Spinal cord (tissue), 10 donors: ENCODE measurements around the gene MTOR. TPM values are rescaled to one million over a fixed set of nuclear protein-coding genes. Genes with fewer than 3 reads are reported as not detected.
A peak's percentile ranks its signal among the peaks of the same experiment; 100 is the strongest.
"Not testable (repeated sequence)": the region's sequence is repeated elsewhere in the genome, so short reads cannot be mapped to it uniquely, and the experiment has no call there.

Experiments
- DNase-seq, 6 donors: peaks; one replicate each; pipeline versions ENCODE4 v3.0.0 to v3.0.0-alpha.2; 2013 to 2015; ENCODE audit warnings: low spot score in 6 of 6, low read depth in 4 of 6
- H3K27ac ChIP-seq: one replicate; pipeline ENCODE4 v1.5.1; 2013; ENCODE audit warnings: low read depth, low read length, control low read depth
- H3K27me3 ChIP-seq: one replicate; pipeline ENCODE4 v1.6.1; 2013; ENCODE audit warnings: low read length; ENCODE audit not compliant: control insufficient read depth, insufficient read depth
- H3K36me3 ChIP-seq: one replicate; pipeline ENCODE4 v1.6.1; 2013; ENCODE audit warnings: low read length; ENCODE audit not compliant: control insufficient read depth, insufficient read depth
- H3K4me1 ChIP-seq: one replicate; pipeline ENCODE4 v1.6.1; 2013; ENCODE audit warnings: low read length; ENCODE audit not compliant: control insufficient read depth, insufficient read depth
- H3K4me3 ChIP-seq: one replicate; pipeline ENCODE4 v1.5.1; 2013; ENCODE audit warnings: low read depth, low read length, control low read depth
- H3K9me3 ChIP-seq: one replicate; pipeline ENCODE4 v1.6.1; 2013; ENCODE audit warnings: low read length; ENCODE audit not compliant: control insufficient read depth, insufficient read depth
- WGBS: methylation state at CpG from one replicate; pipeline ENCODE4 v1.1.5; 2013; ENCODE audit warnings: missing lambda C conversion rate; ENCODE audit not compliant: insufficient coverage; 5-methylcytosine and 5-hydroxymethylcytosine counted together
- polyA plus RNA-seq, 2 donors: library from polyadenylated mRNA; unstranded; fragments of 120-200 nt; gene quantifications; one replicate each; pipeline ENCODE4 v1.2.1, GENCODE V29; 2013; ENCODE audit not compliant: insufficient read length in 2 of 2
- total RNA-seq, 2 donors: library from RNA; depleted of rRNA in 1 of 2; stranded (reverse); fragments of 120-200 nt in 1 of 2; fragments of >200 nt in 1 of 2; gene quantifications; one replicate each; pipeline versions ENCODE4 v1.2.3 to v1.2.4, GENCODE V29; 2013 to 2014
- donor health status: healthy.

Gene MTOR
- total and polyA plus RNA-seq, 4 donors: 44.2 to 50.8 (median 47.6) TPM

GRCh38 chr1:11078631-11079030 lies 183.7 kb downstream of the MTOR start:
- H3K4me1 ChIP-seq: no peaks in the 10 kb centered on the region
- no peak overlapping the region for H3K27ac ChIP-seq
- no peak for DNase-seq
- 95% methylated on average over 2 of the region's 2 CpGs for WGBS
- peaks cover 90% of the 10 kb centered on the region for H3K36me3 ChIP-seq
- H3K9me3 ChIP-seq: no peaks in the 10 kb centered on the region
- no peak overlapping the region for H3K4me3 ChIP-seq
- H3K27me3 ChIP-seq: no peaks in the 10 kb centered on the region

- H3K27ac ChIP-seq, DNase-seq, H3K4me3 ChIP-seq, H3K9me3 ChIP-seq, H3K27me3 ChIP-seq: not testable (repeated sequence)
- Histone ChIP-seq H3K4me1 (peaks cover 17% of the 10 kb centered on the region), H3K36me3 (peaks cover 96% of the 10 kb centered on the region)
- 100% methylated on average over 5 of the region's 7 CpGs for WGBS
Observed at GRCh38 chr1:11073398-11073797, 189.0 kb downstream of the MTOR start.

- Histone ChIP-seq H3K4me1 (peaks cover 17% of the 10 kb centered on the region), H3K9me3 (no peaks in the 10 kb centered on the region), H3K27me3 (no peaks in the 10 kb centered on the region), H3K4me3 (no peak overlapping the region), H3K36me3 (peaks cover 99% of the 10 kb centered on the region), H3K27ac (no peak overlapping the region)
- peak in 1 of 6 donors; percentile 18 for DNase-seq
- WGBS: 57% methylated on average over 8 of the region's 13 CpGs
Observed at GRCh38 chr1:11072216-11072917, 190.0 kb downstream of the MTOR start.

- peaks cover 17% of the 10 kb centered on the region for H3K4me1 ChIP-seq
- no peaks in the 10 kb centered on the region for H3K27me3 ChIP-seq
- H3K4me3 ChIP-seq: no peak overlapping the region
- 62% methylated on average over 15 of the region's 15 CpGs for WGBS
- H3K36me3 ChIP-seq: peaks cover 96% of the 10 kb centered on the region
- no peaks in the 10 kb centered on the region for H3K9me3 ChIP-seq
- DNase-seq: peak in 1 of 6 donors; percentile 4
- H3K27ac ChIP-seq: no peak overlapping the region
Observed at GRCh38 chr1:11071463-11072215, 190.7 kb downstream of the MTOR start.

GRCh38 chr1:11070876-11071275 lies 191.5 kb downstream of the MTOR start:
- WGBS: 80% methylated on average over 11 of the region's 11 CpGs

GRCh38 chr1:11068600-11069473 lies 193.5 kb downstream of the MTOR start:
- no peak for DNase-seq
- Histone ChIP-seq H3K4me1 (peaks cover 17% of the 10 kb centered on the region), H3K9me3 (no peaks in the 10 kb centered on the region), H3K27me3 (no peaks in the 10 kb centered on the region), H3K36me3 (peaks cover 92% of the 10 kb centered on the region), H3K4me3 (no peak overlapping the region), H3K27ac (peak overlapping the region; percentile 10)
- 74% methylated on average over 14 of the region's 17 CpGs for WGBS

More at GRCh38 chr1:11070876-11071275, 191.5 kb downstream of the MTOR start:
- H3K27me3 ChIP-seq: no peaks in the 10 kb centered on the region
- no peak for DNase-seq
- peaks cover 96% of the 10 kb centered on the region for H3K36me3 ChIP-seq
- H3K4me3 ChIP-seq: no peak overlapping the region
- H3K4me1 ChIP-seq: peaks cover 17% of the 10 kb centered on the region
- H3K27ac ChIP-seq: no peak overlapping the region
- H3K9me3 ChIP-seq: no peaks in the 10 kb centered on the region

GRCh38 chr1:11067716-11068599 lies 194.4 kb downstream of the MTOR start:
- Histone ChIP-seq H3K27ac (no peak overlapping the region), H3K27me3 (no peaks in the 10 kb centered on the region), H3K4me1 (peaks cover 17% of the 10 kb centered on the region), H3K4me3 (no peak overlapping the region), H3K9me3 (no peaks in the 10 kb centered on the region), H3K36me3 (peaks cover 92% of the 10 kb centered on the region)
- 76% methylated on average over 15 of the region's 18 CpGs for WGBS
- DNase-seq: no peak

- WGBS: no CpG with 5 or more reads among the region's 1 CpG
- no peak overlapping the region for H3K27ac ChIP-seq
- no peak for DNase-seq
- H3K27me3 ChIP-seq: no peaks in the 10 kb centered on the region
- H3K4me1 ChIP-seq: peaks cover 24% of the 10 kb centered on the region
- H3K4me3 ChIP-seq: no peak overlapping the region
- no peaks in the 10 kb centered on the region for H3K9me3 ChIP-seq
- H3K36me3 ChIP-seq: peaks cover 85% of the 10 kb centered on the region
Observed at GRCh38 chr1:11065796-11066195, 196.6 kb downstream of the MTOR start.

- H3K36me3 ChIP-seq: peaks cover 76% of the 10 kb centered on the region
- 100% methylated on average over 1 of the region's 3 CpGs for WGBS
- H3K27ac ChIP-seq: no peak overlapping the region
Observed at GRCh38 chr1:11064942-11065341, 197.4 kb downstream of the MTOR start.

More at GRCh38 chr1:11064942-11065341, 197.4 kb downstream of the MTOR start:
- DNase-seq: no peak
- Histone ChIP-seq H3K27me3 (no peaks in the 10 kb centered on the region), H3K9me3 (no peaks in the 10 kb centered on the region), H3K4me1 (peaks cover 25% of the 10 kb centered on the region), H3K4me3 (no peak overlapping the region)
